GM12878 (cell line): ENCODE data around the gene OFD1. TPM values are rescaled to one million over a fixed set of nuclear protein-coding genes. Genes with fewer than 3 reads are reported as not detected.

Experiments used
- ATAC-seq: fragments of 200-7000 bp; cut with Tn5 transposase; 3 replicates; pipeline ENCODE4 v1.9.1; 2020; ENCODE audit warnings: mild to moderate bottlenecking, moderate library complexity
- BruUV-seq: library from RNA; stranded (reverse); fragments of 400-500 nt; replicated peaks from 2 replicates; lab custom pipeline; 2021; lab: Mats Ljungman, UMichigan
- CTCF ChIA-PET: fragments of 300-600 bp; sonication (Branson Sonifier 250); formaldehyde crosslinking; extraction: SDS; loops from one replicate; lab custom pipeline; 2021; ENCODE audit warnings: inconsistent platforms; lab: Yijun Ruan, JAX
- POLR2A ChIA-PET: fragments of 350-600 bp; formaldehyde crosslinking; extraction: SDS; loops from one replicate; lab custom pipeline; 2021; ENCODE audit warnings: inconsistent platforms; lab: Charles Lee
- RAD21 ChIA-PET: fragments of 300-600 bp; sonication (Branson Sonifier 250); formaldehyde crosslinking; loops from one replicate; lab custom pipeline; 2023; ENCODE audit warnings: antibody characterized with exemption; ENCODE audit not compliant: unreplicated experiment; lab: Charles Lee
- SMC1A ChIA-PET: fragments of 300-600 bp; sonication (Branson Sonifier 250); formaldehyde crosslinking; loops from one replicate; lab custom pipeline; 2023; ENCODE audit not compliant: unreplicated experiment, uncharacterized antibody; lab: Charles Lee
- DNase-seq: peaks from one replicate; pipeline ENCODE4 v3.0.0-alpha.2; 2011; ENCODE audit warnings: low read depth, low spot score
- FAIRE-seq: peaks from 3 replicates; lab custom pipeline; 2011; peaks lifted over from hg19 to GRCh38; lab: Jason Lieb, UNC
- H2AFZ ChIP-seq: 2 replicates; pipeline ENCODE4 v1.6.0; 2011; ENCODE audit warnings: low read depth, low read length, control low read depth; ENCODE audit not compliant: control insufficient read depth
- H3K27ac ChIP-seq: 2 replicates; pipeline ENCODE4 v1.5.1; 2011; ENCODE audit warnings: control low read depth; ENCODE audit not compliant: control insufficient read depth, insufficient read depth
- H3K27me3 ChIP-seq, 2 experiments: replicated peaks in 1 of 2; 2 replicates each; pipeline versions ENCODE4 v1.6.0 to v1.6.1; 2011; ENCODE audit warnings: low read length in 1 of 2; ENCODE audit not compliant: control insufficient read depth in 2 of 2, insufficient read depth in 2 of 2
- H3K36me3 ChIP-seq, 2 experiments: 2 replicates each; pipeline ENCODE4 v1.5.1; 2011; ENCODE audit warnings: low read length in 1 of 2; ENCODE audit not compliant: control insufficient read depth in 2 of 2, insufficient read depth in 2 of 2
- H3K4me1 ChIP-seq: 2 replicates; pipeline ENCODE4 v1.6.1; 2011; ENCODE audit warnings: mild to moderate bottlenecking, low read length, moderate library complexity, mixed read lengths; ENCODE audit not compliant: control insufficient read depth, insufficient read depth
- H3K4me2 ChIP-seq: 2 replicates; pipeline ENCODE4 v1.6.0; 2011; ENCODE audit warnings: control low read depth; ENCODE audit not compliant: control insufficient read depth, insufficient read depth
- H3K4me3 ChIP-seq: fragments of 200-600 bp; sonication (generic); 2 replicates; pipeline ENCODE4 v1.5.1; 2016
- H3K79me2 ChIP-seq: 2 replicates; pipeline ENCODE4 v1.6.0; 2011; ENCODE audit warnings: low read length; ENCODE audit not compliant: control insufficient read depth, insufficient read depth
- H3K9ac ChIP-seq: 2 replicates; pipeline ENCODE4 v1.8.0; 2011; ENCODE audit warnings: low read length, control low read depth, mixed read lengths; ENCODE audit not compliant: control insufficient read depth, insufficient read depth
- H3K9me3 ChIP-seq: replicated peaks from 3 replicates; pipeline ENCODE4 v1.5.1; 2011; ENCODE audit warnings: mild to moderate bottlenecking, low read length; ENCODE audit not compliant: control insufficient read depth, insufficient read depth
- H4K20me1 ChIP-seq: 2 replicates; pipeline ENCODE4 v1.6.0; 2011; ENCODE audit not compliant: control insufficient read depth, insufficient read depth
- HCFC1 ChIP-seq: fragments of 150-350 bp; IDR thresholded peaks from 2 replicates; pipeline ENCODE4 v1.6.1; 2014; ENCODE audit warnings: low read length
- MTA3 ChIP-seq: IDR thresholded peaks from 2 replicates; pipeline ENCODE4 v1.6.1; 2012; ENCODE audit warnings: low read length, inconsistent platforms, borderline replicate concordance
- RBBP5 ChIP-seq: fragments of 200-600 bp; sonication (generic); conservative IDR thresholded peaks from 2 replicates; pipeline ENCODE4 v1.6.1; 2016
- RUNX3 ChIP-seq: IDR thresholded peaks from 2 replicates; pipeline ENCODE4 v1.6.1; 2012; ENCODE audit warnings: low read length, inconsistent platforms
- WGBS: methylation state at CpG from one replicate; pipeline ENCODE4 v1.1.6; 2016; ENCODE audit warnings: low lambda C conversion rate; ENCODE audit not compliant: insufficient replicate concordance, insufficient coverage; ENCODE audit errors: missing lambda C conversion rate; 5-methylcytosine and 5-hydroxymethylcytosine counted together
- in situ Hi-C: fragments of 300-500 bp; cut with MboI; formaldehyde crosslinking; loops from 9 replicates; pipeline ENCODE4 v1.14.3; 2018; ENCODE audit warnings: mixed read lengths
- intact Hi-C: fragments of 100-400 bp; cut with micrococcal nuclease; formaldehyde crosslinking; loops from one replicate; pipeline ENCODE4 v1.14.2; 2022; ENCODE audit not compliant: unreplicated experiment
- polyA plus RNA-seq, 11 experiments: library from polyadenylated mRNA; depleted of rRNA in 4 of 11; unstranded in 6 of 11; stranded (reverse) in 5 of 11; fragments of >200 nt; fragmentation: Nextera tagmentation in 4 of 11; fragmentation: Illumina TruSeq in 1 of 11; extraction: Ambion mirVana in 4 of 11; extraction: Trizol in 1 of 11; gene quantifications; 1 replicate in 1 of 11; 2 replicates in 10 of 11; pipeline versions ENCODE4 v1.2.1 to v1.2.3, GENCODE V29; 2011 to 2016; ENCODE audit warnings: inconsistent platforms in 2 of 11, missing spikeins in 2 of 11, low read depth in 1 of 11
- total RNA-seq, 4 experiments: library from RNA; depleted of rRNA in 3 of 4; stranded (reverse); fragments of >200 nt in 3 of 4; fragmentation: Illumina TruSeq in 1 of 4; extraction: Trizol in 1 of 4; gene quantifications; 2 replicates each; pipeline versions ENCODE4 v1.2.1 to v1.2.3, GENCODE V29; 2013 to 2021
- TF ChIP-seq, protein P1 (sequence below): fragments of 450-650 bp; IDR thresholded peaks from 2 replicates; pipeline ENCODE4 v1.6.1; 2018; ENCODE audit warnings: borderline replicate concordance, mild to moderate bottlenecking; ENCODE audit not compliant: partially characterized antibody

The OFD1 gene
- total and polyA plus RNA-seq, 10 of the 15 experiments (the other 5 are each of a cell fraction or from before 2014, with no cell fraction given): 22.4 to 77.2 (median 34.1) TPM

GRCh38 chrX:13685126-13685763, 49.3 kb upstream of the OFD1 start (continued):
- TF ChIP-seq HCFC1: no peak

- Histone ChIP-seq H3K9me3 (no peaks in the 10 kb centered on the region), H4K20me1 (no peaks in the 10 kb centered on the region), H3K4me2 (no peak overlapping the region), H3K9ac (no peak overlapping the region), H3K36me3 (no peaks in the 10 kb centered on the region), H2AFZ (no peak overlapping the region), H3K27ac (no peak overlapping the region), H3K4me3 (no peak overlapping the region), H3K27me3 (no peaks in the 10 kb centered on the region), H3K79me2 (peaks cover 35% of the 10 kb centered on the region), H3K4me1 (peaks cover 7% of the 10 kb centered on the region; the same call in 1 of the 2 replicates)
- intact Hi-C loops (loop anchor here (5.0 kb wide), 1 partner anchor 605 kb away; no protein-coding TSS in a partner anchor), in situ Hi-C loops (no loop called here)
- ChIA-PET RAD21 (interaction anchor here (1.3 to 7.0 kb wide), 8 partner anchors 10 to 72 kb away, joined by 4 to 68 read pairs (median 26); partner anchors contain the start of genes OFD1 and TRAPPC2), SMC1A (interaction anchor here (0.9 to 6.4 kb wide), 15 partner anchors 10 to 82 kb away, joined by 3 to 79 read pairs (median 6); partner anchors contain the start of genes OFD1 and TRAPPC2), CTCF (interaction anchor here (0.6 to 3.2 kb wide), 13 partner anchors 8 to 66 kb away, joined by 3 to 16 read pairs (median 4); partner anchors contain the start of genes OFD1 and TRAPPC2), POLR2A (interaction anchor here (0.6 to 5.1 kb wide), 7 partner anchors 8 to 47 kb away, joined by 4 to 49 read pairs (median 13); partner anchors contain the start of genes OFD1 and TRAPPC2)
- no TSS peak for BruUV-seq
- ATAC-seq (no peak), FAIRE-seq (no peak), DNase-seq (no peak)
- TF ChIP-seq RUNX3 (peak; percentile 61; the same call in 1 of the 2 replicates), RBBP5 (no peak), MTA3 (no peak)
- TF ChIP-seq, protein P1, sequence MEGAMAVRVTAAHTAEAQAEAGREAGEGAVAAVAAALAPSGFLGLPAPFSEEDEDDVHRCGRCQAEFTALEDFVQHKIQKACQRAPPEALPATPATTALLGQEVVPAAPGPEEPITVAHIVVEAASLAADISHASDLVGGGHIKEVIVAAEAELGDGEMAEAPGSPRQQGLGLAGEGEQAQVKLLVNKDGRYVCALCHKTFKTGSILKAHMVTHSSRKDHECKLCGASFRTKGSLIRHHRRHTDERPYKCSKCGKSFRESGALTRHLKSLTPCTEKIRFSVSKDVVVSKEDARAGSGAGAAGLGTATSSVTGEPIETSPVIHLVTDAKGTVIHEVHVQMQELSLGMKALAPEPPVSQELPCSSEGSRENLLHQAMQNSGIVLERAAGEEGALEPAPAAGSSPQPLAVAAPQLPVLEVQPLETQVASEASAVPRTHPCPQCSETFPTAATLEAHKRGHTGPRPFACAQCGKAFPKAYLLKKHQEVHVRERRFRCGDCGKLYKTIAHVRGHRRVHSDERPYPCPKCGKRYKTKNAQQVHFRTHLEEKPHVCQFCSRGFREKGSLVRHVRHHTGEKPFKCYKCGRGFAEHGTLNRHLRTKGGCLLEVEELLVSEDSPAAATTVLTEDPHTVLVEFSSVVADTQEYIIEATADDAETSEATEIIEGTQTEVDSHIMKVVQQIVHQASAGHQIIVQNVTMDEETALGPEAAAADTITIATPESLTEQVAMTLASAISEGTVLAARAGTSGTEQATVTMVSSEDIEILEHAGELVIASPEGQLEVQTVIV: no peak
- 65% methylated on average over 1 of the region's 1 CpG for WGBS
Measured at GRCh38 chrX:13687203-13687602, 47.3 kb upstream of the OFD1 start.
